ENCODE measurements around the gene UIMC1. TPM values are rescaled to one million over a fixed set of nuclear protein-coding genes. Genes with fewer than 3 reads are reported as not detected.

Gene UIMC1
- total and polyA plus RNA-seq, 2 of the 13 experiments (the other 11 are each of a cell fraction or from before 2014, with no cell fraction given): 18.9 to 32.7 TPM

GRCh38 chr5:177006265-177006972, at the start of gene UIMC1 (continued):
- peak; percentile 88 for TF ChIP-seq ZNF687 (CRISPR knock-in tag; IDR thresholded peaks at IDR 0.05)
- TF ChIP-seq TFAP4 (IDR thresholded peaks at IDR 0.05; ENCODE audit: borderline replicate concordance, low read depth): no peak; the same call in 1 of the 2 replicates
- TF ChIP-seq ZSCAN22 (CRISPR knock-in tag; IDR thresholded peaks at IDR 0.05): no peak
- peak; percentile 83 for TF ChIP-seq TAF1 (CRISPR knock-in tag; IDR thresholded peaks at IDR 0.05)
- peak; percentile 45; the same call in 1 of the 2 replicates for TF ChIP-seq ZNF629 (CRISPR knock-in tag; conservative IDR thresholded peaks at IDR 0.05)
- TF ChIP-seq ZNF414 (CRISPR knock-in tag; IDR thresholded peaks at IDR 0.05): no peak
- TF ChIP-seq THAP7 (CRISPR knock-in tag; IDR thresholded peaks at IDR 0.05): peak; percentile 82; the same call in 1 of the 2 replicates
- no peak for TF ChIP-seq ZNF513 (CRISPR knock-in tag; conservative IDR thresholded peaks at IDR 0.05)
- TF ChIP-seq MTF1 (CRISPR knock-in tag; IDR thresholded peaks at IDR 0.05): no peak
- TF ChIP-seq SIX4 (CRISPR knock-in tag; IDR thresholded peaks at IDR 0.05): no peak
- 0 out of 2 replicates have a peak, but pooled peaks have one; percentile 45 for TF ChIP-seq ZNF225 (CRISPR knock-in tag; IDR thresholded peaks at IDR 0.05)
- no peak for TF ChIP-seq ZNF251 (CRISPR knock-in tag; IDR thresholded peaks at IDR 0.05)
- TF ChIP-seq ATAD3A (CRISPR knock-in tag; IDR thresholded peaks at IDR 0.05): no peak
- TF ChIP-seq AHR (CRISPR knock-in tag; IDR thresholded peaks at IDR 0.05): no peak; the same call in 1 of the 2 replicates
- peak; percentile 79; the same call in 1 of the 2 replicates for TF ChIP-seq POGK (CRISPR knock-in tag; conservative IDR thresholded peaks at IDR 0.05)
- TF ChIP-seq ZNF234 (CRISPR knock-in tag; conservative IDR thresholded peaks at IDR 0.05): no peak
- no peak for TF ChIP-seq NCOA1 (CRISPR knock-in tag; IDR thresholded peaks at IDR 0.05)
- no peak for TF ChIP-seq RFXANK (CRISPR knock-in tag; IDR thresholded peaks at IDR 0.05)
- peak; percentile 93 for TF ChIP-seq ZGPAT (CRISPR knock-in tag; IDR thresholded peaks at IDR 0.05)
